Esophagus mucosa (tissue), 1 donor: ENCODE data around the gene PTH1R. TPM values are rescaled to one million over a fixed set of nuclear protein-coding genes. Genes with fewer than 3 reads are reported as not detected.

Experiments used
- ATAC-seq: fragments of 200-7000 bp; cut with Tn5 transposase; one replicate; pipeline ENCODE4 v1.9.1; 2020
- total RNA-seq: library from RNA; stranded (reverse); gene quantifications from one replicate; pipeline ENCODE4 v1.2.4, GENCODE V29; 2023
- donor health status: DM: yes; HTN: yes; CAD: no.

The PTH1R gene
- total RNA-seq, 1 donor from 2014 or later: 0.28 TPM

- peak; percentile 30 for ATAC-seq
Measured at GRCh38 chr3:46948830-46949671, 71.5 kb downstream of the PTH1R start.

- no peak for ATAC-seq
Measured at GRCh38 chr3:46950177-46950576, 72.7 kb downstream of the PTH1R start.

- ATAC-seq: no peak
Measured at GRCh38 chr3:46950650-46951241, 73.2 kb downstream of the PTH1R start.

- ATAC-seq: no peak
Measured at GRCh38 chr3:46952813-46953212, 75.3 kb downstream of the PTH1R start.

Other genes with a start within 250 kb of the PTH1R start
- 55.7 TPM for gene ALS2CL, start 184.0 kb upstream of the PTH1R start, total RNA-seq
- gene TMIE, start 176.3 kb upstream of the PTH1R start, total RNA-seq: 1.6 TPM
- not detected for gene PRSS50, start 159.9 kb upstream of the PTH1R start, total RNA-seq
- gene MYL3, start 14.3 kb upstream of the PTH1R start, total RNA-seq: 0.36 TPM
- gene CCDC12, start 99.0 kb downstream of the PTH1R start, total RNA-seq: 50.2 TPM
- gene NBEAL2, start 101.9 kb downstream of the PTH1R start, total RNA-seq: 117 TPM